ENCODE results near the gene TUBGCP2.

DNA sequence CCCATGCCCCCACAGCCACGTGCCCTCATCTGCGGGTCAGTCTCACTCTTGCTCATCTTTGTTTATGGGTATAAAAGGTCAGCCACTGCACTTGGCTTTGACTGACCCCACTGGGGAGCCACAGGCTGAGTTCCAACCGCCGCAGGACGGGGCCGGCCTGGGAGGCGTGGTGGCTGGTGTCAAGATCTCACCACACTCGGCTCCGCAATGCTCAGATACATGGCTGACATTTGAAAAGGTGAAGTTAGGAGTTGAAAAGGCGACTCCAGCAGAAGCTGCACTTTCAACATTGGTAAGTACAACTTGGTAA lies 14.9 kb downstream of the TUBGCP2 start:
- TF ChIP-seq, protein P1, sequence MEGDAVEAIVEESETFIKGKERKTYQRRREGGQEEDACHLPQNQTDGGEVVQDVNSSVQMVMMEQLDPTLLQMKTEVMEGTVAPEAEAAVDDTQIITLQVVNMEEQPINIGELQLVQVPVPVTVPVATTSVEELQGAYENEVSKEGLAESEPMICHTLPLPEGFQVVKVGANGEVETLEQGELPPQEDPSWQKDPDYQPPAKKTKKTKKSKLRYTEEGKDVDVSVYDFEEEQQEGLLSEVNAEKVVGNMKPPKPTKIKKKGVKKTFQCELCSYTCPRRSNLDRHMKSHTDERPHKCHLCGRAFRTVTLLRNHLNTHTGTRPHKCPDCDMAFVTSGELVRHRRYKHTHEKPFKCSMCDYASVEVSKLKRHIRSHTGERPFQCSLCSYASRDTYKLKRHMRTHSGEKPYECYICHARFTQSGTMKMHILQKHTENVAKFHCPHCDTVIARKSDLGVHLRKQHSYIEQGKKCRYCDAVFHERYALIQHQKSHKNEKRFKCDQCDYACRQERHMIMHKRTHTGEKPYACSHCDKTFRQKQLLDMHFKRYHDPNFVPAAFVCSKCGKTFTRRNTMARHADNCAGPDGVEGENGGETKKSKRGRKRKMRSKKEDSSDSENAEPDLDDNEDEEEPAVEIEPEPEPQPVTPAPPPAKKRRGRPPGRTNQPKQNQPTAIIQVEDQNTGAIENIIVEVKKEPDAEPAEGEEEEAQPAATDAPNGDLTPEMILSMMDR (conservative IDR thresholded peaks at IDR 0.05; ENCODE audit: low read length), result no peak
- TF ChIP-seq EZH2phosphoT487 (IDR thresholded peaks at IDR 0.05; ENCODE audit: borderline replicate concordance), result no peak

Measured in Loucy (cell line).